Astrocyte (in vitro differentiated cells and primary cell): ENCODE data around the gene SLC25A5. TPM values are rescaled to one million over a fixed set of nuclear protein-coding genes. Genes with fewer than 3 reads are reported as not detected.
"Not testable (repeated sequence)": the region's sequence is repeated elsewhere in the genome, so short reads cannot be mapped to it uniquely, and the experiment has no call there.

ENCODE experiments used
- DNase-seq: peaks from one replicate; pipeline ENCODE4 v3.0.0-alpha.2; 2010; ENCODE audit warnings: low read depth
- FAIRE-seq: peaks from 2 replicates; lab custom pipeline; 2011; peaks lifted over from hg19 to GRCh38; lab: Jason Lieb, UNC
- H2AFZ ChIP-seq: 2 replicates; pipeline ENCODE4 v1.6.0; 2012; ENCODE audit warnings: low read depth, low read length, inconsistent platforms
- H3K27ac ChIP-seq: 2 replicates; pipeline ENCODE4 v1.5.1; 2011; ENCODE audit warnings: low read depth, low read length, inconsistent platforms
- H3K27me3 ChIP-seq: 2 replicates; pipeline ENCODE4 v1.6.0; 2011; ENCODE audit warnings: low read length, inconsistent platforms; ENCODE audit not compliant: insufficient read depth
- H3K36me3 ChIP-seq: 2 replicates; pipeline ENCODE4 v1.5.1; 2011; ENCODE audit warnings: low read length, inconsistent platforms; ENCODE audit not compliant: insufficient read depth
- H3K4me1 ChIP-seq: 2 replicates; pipeline ENCODE4 v1.5.1; 2011; ENCODE audit warnings: low read length, inconsistent platforms; ENCODE audit not compliant: insufficient read depth
- H3K4me2 ChIP-seq: 2 replicates; pipeline ENCODE4 v1.6.0; 2012; ENCODE audit warnings: low read length, inconsistent platforms
- H3K4me3 ChIP-seq: 2 replicates; pipeline ENCODE4 v1.5.1; 2011; ENCODE audit warnings: low read depth, mild to moderate bottlenecking, low read length, inconsistent platforms; ENCODE audit not compliant: insufficient read depth
- H3K79me2 ChIP-seq: 2 replicates; pipeline ENCODE4 v1.6.0; 2012; ENCODE audit warnings: mild to moderate bottlenecking, low read length, inconsistent platforms; ENCODE audit not compliant: insufficient read depth
- H3K9ac ChIP-seq: 2 replicates; pipeline ENCODE4 v1.6.0; 2012; ENCODE audit warnings: mild to moderate bottlenecking, low read length, inconsistent platforms
- H3K9me3 ChIP-seq: 2 replicates; pipeline ENCODE4 v1.5.1; 2012; ENCODE audit warnings: low read depth, mild to moderate bottlenecking, low read length, inconsistent platforms; ENCODE audit not compliant: insufficient read depth
- H4K20me1 ChIP-seq: 2 replicates; pipeline ENCODE4 v1.6.0; 2012; ENCODE audit warnings: low read length, inconsistent platforms; ENCODE audit not compliant: insufficient read depth
- H3K27ac Mint-ChIP-seq: one replicate; pipeline ENCODE4 v1.8.0; 2021; ENCODE audit warnings: mild to moderate bottlenecking, mixed read lengths; ENCODE audit not compliant: unreplicated experiment
- H3K27me3 Mint-ChIP-seq: one replicate; pipeline ENCODE4 v1.8.0; 2021; ENCODE audit warnings: low read depth, mixed read lengths; ENCODE audit not compliant: unreplicated experiment
- H3K36me3 Mint-ChIP-seq: one replicate; pipeline ENCODE4 v1.8.0; 2021; ENCODE audit warnings: low read depth, mixed read lengths; ENCODE audit not compliant: unreplicated experiment
- H3K4me1 Mint-ChIP-seq: one replicate; pipeline ENCODE4 v1.8.0; 2021; ENCODE audit warnings: low read depth, mixed read lengths; ENCODE audit not compliant: unreplicated experiment
- H3K4me3 Mint-ChIP-seq: one replicate; pipeline ENCODE4 v1.8.0; 2021; ENCODE audit warnings: mild to moderate bottlenecking, moderate library complexity, mixed read lengths; ENCODE audit not compliant: unreplicated experiment
- H3K9me3 Mint-ChIP-seq: one replicate; pipeline ENCODE4 v1.8.0; 2021; ENCODE audit warnings: mild to moderate bottlenecking, mixed read lengths; ENCODE audit not compliant: unreplicated experiment
- EZH2 ChIP-seq: IDR thresholded peaks from 2 replicates; pipeline ENCODE4 v1.6.1; 2012; ENCODE audit warnings: mild to moderate bottlenecking, low read length, inconsistent platforms; ENCODE audit not compliant: insufficient read depth
- total RNA-seq: library from RNA; stranded (reverse); gene quantifications from 2 replicates; pipeline ENCODE4 v1.2.1, GENCODE V29; 2021
- TF ChIP-seq, protein P1 (sequence below): IDR thresholded peaks from 2 replicates; pipeline ENCODE4 v1.5.1; 2011; ENCODE audit warnings: low read depth, mild to moderate bottlenecking, inconsistent platforms, low read length, moderate library complexity; ENCODE audit not compliant: insufficient read depth

Gene SLC25A5
- total RNA-seq, 1 donor from 2014 or later: 176 TPM

DNA sequence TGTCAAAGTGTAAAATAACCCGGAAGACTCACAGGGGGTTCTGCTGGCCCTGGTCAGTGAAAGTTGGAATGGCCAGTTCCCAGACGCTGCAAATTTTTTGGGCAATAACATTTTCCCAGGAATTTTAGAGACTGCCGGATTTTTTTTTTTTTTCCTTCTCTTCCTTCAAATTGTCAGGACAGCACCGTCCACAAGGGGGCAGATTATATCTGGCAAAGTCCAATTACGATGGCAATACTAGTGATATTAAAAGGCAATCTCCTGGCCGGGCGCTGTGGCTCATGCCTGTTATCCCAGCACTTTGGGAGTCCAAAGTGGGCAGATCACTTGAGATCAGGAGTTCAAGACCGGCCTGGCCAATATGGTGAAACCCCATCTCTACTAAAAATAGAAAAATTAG lies 20.5 kb downstream of the SLC25A5 start:
- Histone ChIP-seq H3K79me2 (no peaks in the 10 kb centered on the region), H3K4me3 (no peak overlapping the region), H3K9me3 (no peaks in the 10 kb centered on the region), H3K9ac (no peak overlapping the region), H3K4me2 (no peak overlapping the region), H2AFZ (no peak overlapping the region), H3K27me3 (no peaks in the 10 kb centered on the region), H3K36me3 (no peaks in the 10 kb centered on the region), H3K27ac (no peak overlapping the region), H4K20me1 (no peaks in the 10 kb centered on the region), H3K4me1 (no peaks in the 10 kb centered on the region)
- FAIRE-seq (no peak), DNase-seq (no peak)
- Mint-ChIP-seq H3K27me3 (no peaks in the 10 kb centered on the region), H3K4me1 (no peaks in the 10 kb centered on the region), H3K9me3 (peaks cover 2% of the 10 kb centered on the region), H3K4me3 (no peak overlapping the region), H3K27ac (no peak overlapping the region), H3K36me3 (no peaks in the 10 kb centered on the region)
- TF ChIP-seq, protein P1, sequence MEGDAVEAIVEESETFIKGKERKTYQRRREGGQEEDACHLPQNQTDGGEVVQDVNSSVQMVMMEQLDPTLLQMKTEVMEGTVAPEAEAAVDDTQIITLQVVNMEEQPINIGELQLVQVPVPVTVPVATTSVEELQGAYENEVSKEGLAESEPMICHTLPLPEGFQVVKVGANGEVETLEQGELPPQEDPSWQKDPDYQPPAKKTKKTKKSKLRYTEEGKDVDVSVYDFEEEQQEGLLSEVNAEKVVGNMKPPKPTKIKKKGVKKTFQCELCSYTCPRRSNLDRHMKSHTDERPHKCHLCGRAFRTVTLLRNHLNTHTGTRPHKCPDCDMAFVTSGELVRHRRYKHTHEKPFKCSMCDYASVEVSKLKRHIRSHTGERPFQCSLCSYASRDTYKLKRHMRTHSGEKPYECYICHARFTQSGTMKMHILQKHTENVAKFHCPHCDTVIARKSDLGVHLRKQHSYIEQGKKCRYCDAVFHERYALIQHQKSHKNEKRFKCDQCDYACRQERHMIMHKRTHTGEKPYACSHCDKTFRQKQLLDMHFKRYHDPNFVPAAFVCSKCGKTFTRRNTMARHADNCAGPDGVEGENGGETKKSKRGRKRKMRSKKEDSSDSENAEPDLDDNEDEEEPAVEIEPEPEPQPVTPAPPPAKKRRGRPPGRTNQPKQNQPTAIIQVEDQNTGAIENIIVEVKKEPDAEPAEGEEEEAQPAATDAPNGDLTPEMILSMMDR: peak; percentile 48
- TF ChIP-seq EZH2: no peak

DNA sequence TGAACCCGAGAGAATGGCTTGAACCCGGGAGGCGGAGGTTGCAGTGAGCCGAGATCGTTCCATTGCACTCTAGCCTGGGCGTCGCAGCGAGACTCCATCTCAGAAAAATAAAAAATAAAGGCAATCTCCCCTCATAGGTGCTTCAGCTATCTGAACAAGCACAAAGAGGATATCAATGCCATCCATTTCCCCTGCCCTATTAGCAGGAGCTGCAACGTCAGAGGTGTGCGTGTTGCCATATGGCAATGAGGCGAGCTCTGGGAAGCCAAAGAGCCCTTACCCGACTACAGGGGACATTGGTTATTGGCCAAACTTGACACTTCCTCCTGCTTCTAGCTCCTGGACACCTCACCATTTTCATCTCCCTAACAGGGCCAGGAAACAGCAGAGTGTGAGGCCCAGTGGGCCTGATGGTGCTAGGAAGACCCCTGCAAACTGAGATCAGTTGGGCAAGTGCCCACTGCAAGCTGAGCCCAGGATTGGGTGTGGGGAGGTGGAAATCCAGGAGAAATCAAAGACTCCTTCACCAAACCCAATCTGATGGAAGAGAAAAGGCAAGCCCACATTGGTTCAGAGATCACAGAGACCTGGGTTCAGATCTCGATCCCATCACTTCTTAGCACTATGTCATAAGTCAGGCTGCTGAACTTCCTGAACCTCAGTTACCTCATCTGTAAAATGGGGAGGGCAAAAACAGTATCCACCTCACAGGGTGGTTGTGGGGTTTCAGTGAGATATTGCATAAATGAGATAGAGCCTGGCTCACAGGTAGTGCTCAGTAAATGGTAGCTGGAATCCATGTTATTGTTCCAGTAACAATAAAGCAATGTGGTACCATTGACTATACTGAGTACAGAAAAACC lies 21.2 kb downstream of the SLC25A5 start:
- H3K9me3 Mint-ChIP-seq: peaks cover 2% of the 10 kb centered on the region
- no peaks in the 10 kb centered on the region for H4K20me1 ChIP-seq
- H2AFZ ChIP-seq: no peak overlapping the region
- H3K79me2 ChIP-seq: no peaks in the 10 kb centered on the region
- no peak overlapping the region for H3K4me2 ChIP-seq
- no peaks in the 10 kb centered on the region for H3K36me3 ChIP-seq
- H3K27ac Mint-ChIP-seq: no peak overlapping the region
- no peaks in the 10 kb centered on the region for H3K9me3 ChIP-seq
- DNase-seq (no peak), FAIRE-seq (no peak)
- no peaks in the 10 kb centered on the region for H3K27me3 Mint-ChIP-seq
- H3K4me3 Mint-ChIP-seq: no peak overlapping the region
- H3K27ac ChIP-seq: no peak overlapping the region
- H3K27me3 ChIP-seq: no peaks in the 10 kb centered on the region
- H3K4me3 ChIP-seq: no peak overlapping the region
- no peaks in the 10 kb centered on the region for H3K4me1 ChIP-seq
- H3K36me3 Mint-ChIP-seq: no peaks in the 10 kb centered on the region
- no peaks in the 10 kb centered on the region for H3K4me1 Mint-ChIP-seq
- TF ChIP-seq, protein P1: no peak
- TF ChIP-seq EZH2: no peak
- H3K9ac ChIP-seq: no peak overlapping the region

DNA sequence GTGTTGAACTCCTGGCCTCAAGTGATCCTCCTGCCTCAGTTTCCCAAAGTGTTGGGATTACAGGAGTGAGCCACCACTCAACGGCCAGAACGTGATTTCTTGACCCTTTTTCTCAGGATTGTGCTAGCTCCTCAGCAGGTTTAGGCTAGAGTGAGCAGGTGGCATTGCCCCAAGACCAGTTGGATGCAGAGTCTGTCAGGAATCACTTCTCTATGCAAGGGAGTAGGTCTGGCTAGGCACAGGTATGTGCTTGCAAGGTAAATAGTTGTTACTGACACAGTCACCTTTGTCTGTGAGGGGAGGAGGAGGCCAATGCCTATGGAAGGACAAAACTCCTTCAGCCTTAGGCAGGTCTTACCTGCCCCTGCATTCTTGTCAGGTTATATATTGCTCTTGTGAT lies 24.2 kb downstream of the SLC25A5 start:
- Histone ChIP-seq H3K27ac (no peak overlapping the region), H3K4me2 (no peak overlapping the region), H2AFZ (no peak overlapping the region), H4K20me1 (no peaks in the 10 kb centered on the region), H3K36me3 (no peaks in the 10 kb centered on the region), H3K9ac (no peak overlapping the region), H3K27me3 (no peaks in the 10 kb centered on the region), H3K9me3 (no peaks in the 10 kb centered on the region), H3K4me1 (no peaks in the 10 kb centered on the region), H3K4me3 (no peak overlapping the region), H3K79me2 (no peaks in the 10 kb centered on the region)
- DNase-seq (no peak), FAIRE-seq (no peak)
- Mint-ChIP-seq H3K4me3 (no peak overlapping the region), H3K9me3 (no peaks in the 10 kb centered on the region), H3K27me3 (no peaks in the 10 kb centered on the region), H3K4me1 (no peaks in the 10 kb centered on the region), H3K36me3 (no peaks in the 10 kb centered on the region), H3K27ac (no peak overlapping the region)
- TF ChIP-seq, protein P1: no peak
- TF ChIP-seq EZH2: no peak

DNA sequence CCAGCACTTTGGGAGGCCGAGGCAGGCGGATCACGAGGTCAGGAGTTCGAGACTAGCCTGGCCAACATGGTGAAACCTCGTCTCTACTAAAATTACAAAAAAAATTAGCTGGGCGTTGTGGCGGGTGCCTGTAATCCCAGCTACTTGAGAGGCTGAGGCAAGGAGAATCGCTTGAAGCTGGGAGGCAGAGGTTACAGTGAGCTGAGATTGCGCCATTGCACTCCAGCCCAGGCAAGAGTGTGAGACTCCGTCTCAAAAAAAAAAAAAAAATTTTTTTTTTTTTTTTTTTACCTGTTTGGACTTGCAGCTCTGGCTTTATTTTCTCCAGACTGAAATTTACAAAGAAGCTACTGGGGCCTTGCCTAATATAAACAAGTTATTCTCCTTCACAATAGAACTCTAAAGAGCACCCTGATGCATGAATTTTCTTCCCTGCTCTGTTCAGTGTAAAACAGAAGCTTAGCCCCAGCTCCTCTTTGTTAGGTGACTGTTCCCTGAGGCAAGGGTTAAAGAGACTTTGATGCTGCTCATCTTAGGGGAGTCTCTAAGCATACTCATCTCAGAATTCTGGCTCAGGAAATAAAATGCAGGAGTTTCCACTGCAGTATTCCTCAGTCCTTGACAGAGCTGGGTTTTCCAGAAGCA lies 25.7 kb downstream of the SLC25A5 start:
- H3K27ac Mint-ChIP-seq, H3K79me2 ChIP-seq, FAIRE-seq, DNase-seq, H3K27ac ChIP-seq, H3K27me3 Mint-ChIP-seq, H3K27me3 ChIP-seq, H3K4me2 ChIP-seq, H3K9me3 Mint-ChIP-seq, H4K20me1 ChIP-seq, H3K4me1 Mint-ChIP-seq, H3K9ac ChIP-seq, H3K9me3 ChIP-seq, H3K36me3 ChIP-seq, H3K36me3 Mint-ChIP-seq, H3K4me3 Mint-ChIP-seq, H2AFZ ChIP-seq, H3K4me1 ChIP-seq, H3K4me3 ChIP-seq: not testable (repeated sequence)
